ENCODE data around the gene TMEM43.
A peak's percentile ranks its signal among the peaks of the same experiment; 100 is the strongest.

Gene TMEM43

GRCh38 chr3:14138878-14139655 is 14.2 kb downstream of the TMEM43 start:
- no peak for DNase-seq

DNA sequence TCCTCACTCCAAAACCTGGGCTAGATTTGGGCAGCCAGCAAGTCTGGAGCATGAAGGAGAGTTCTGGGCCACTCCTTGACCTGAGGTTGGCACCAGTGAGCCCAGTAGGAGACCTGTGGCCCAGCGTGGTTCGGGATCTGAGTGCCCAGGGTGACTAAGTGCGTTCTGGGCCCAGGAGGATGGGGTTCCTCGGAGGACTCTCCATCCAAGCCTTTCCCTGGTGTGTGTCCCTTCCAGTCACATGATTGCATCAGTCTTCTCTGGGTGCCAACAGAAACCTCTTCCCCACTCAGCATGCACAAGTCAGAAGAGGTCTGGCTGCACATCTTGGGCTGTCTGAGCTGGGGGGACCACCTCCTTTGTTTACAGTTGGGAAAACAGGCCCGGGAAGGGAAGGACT is 14.9 kb downstream of the TMEM43 start:
- no peak for DNase-seq

GRCh38 chr3:14140668-14141067 is 15.8 kb downstream of the TMEM43 start:
- DNase-seq: no peak

DNA sequence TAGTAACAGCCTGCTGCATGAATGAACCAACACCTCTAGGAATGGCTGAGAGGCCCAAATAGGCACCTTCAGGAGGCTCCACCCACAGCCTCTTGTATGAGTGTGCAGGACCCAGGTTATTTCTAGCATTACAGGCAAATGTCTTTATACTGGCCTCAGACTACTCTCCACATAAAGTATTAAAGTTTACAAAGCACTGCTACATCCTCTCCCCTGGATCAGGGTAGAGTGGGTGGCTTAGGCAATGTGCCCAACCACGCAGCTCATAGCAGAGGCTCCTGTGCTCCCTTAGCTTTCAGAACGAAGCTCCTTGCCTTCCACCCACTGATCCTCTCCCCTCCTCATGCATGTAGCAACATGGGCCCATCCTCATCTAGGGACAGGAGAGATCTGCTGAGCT is 16.3 kb downstream of the TMEM43 start:
- DNase-seq: no peak

- DNase-seq: no peak
These were observed 16.9 kb downstream of the TMEM43 start for GRCh38 chr3:14141602-14142341.

GRCh38 chr3:14142567-14143270 is 17.9 kb downstream of the TMEM43 start:
- DNase-seq: no peak

DNA sequence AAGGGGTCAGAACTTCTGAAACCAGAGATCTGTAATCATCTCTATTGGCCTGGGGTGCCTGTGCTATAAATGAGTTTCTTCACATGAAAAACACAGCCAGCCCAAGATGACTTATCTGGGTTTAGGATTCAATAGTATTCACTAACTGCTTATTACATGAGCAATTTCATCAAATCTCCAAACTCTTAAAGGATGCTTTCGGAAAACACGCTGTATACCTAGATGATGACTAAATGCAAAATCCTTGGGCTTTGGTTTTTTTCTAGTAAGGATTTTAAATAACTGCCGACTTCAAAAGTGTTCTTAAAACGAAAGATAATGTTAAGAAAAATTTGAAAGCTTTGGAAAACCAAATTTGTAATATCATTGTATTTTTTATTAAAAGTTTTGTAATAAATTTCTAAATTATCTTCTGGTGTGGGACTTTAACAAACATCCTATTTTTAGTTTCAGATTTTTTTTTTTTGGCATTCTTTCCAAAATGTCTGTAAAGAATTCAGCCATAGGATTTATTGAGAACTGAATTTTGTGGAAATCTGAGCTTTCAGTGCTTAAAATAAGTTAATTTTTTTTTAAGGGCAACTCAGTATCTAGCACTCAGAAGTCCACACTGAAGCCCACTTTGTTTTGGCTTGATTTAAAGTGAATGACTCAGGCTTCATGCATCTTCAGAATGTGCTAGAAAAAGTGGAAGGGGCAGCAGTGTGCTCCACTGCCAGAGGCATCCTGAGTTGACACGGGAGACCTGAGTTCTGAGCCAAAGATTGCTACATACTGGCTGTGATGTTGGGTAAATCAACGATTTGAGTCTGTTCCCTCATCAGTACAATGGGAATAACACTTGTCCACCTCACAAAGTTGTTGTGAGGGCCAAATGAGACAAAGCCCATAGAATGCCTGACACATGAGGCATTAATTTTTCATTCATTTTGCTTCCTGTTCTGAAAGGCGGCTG is 18.7 kb downstream of the TMEM43 start:
- DNase-seq: no peak

GRCh38 chr3:14144423-14145075 is 19.7 kb downstream of the TMEM43 start:
- DNase-seq: peak in 1 of 2 donors; percentile 35

GRCh38 chr3:14145236-14145635 is 20.4 kb downstream of the TMEM43 start:
- no peak for DNase-seq

DNA sequence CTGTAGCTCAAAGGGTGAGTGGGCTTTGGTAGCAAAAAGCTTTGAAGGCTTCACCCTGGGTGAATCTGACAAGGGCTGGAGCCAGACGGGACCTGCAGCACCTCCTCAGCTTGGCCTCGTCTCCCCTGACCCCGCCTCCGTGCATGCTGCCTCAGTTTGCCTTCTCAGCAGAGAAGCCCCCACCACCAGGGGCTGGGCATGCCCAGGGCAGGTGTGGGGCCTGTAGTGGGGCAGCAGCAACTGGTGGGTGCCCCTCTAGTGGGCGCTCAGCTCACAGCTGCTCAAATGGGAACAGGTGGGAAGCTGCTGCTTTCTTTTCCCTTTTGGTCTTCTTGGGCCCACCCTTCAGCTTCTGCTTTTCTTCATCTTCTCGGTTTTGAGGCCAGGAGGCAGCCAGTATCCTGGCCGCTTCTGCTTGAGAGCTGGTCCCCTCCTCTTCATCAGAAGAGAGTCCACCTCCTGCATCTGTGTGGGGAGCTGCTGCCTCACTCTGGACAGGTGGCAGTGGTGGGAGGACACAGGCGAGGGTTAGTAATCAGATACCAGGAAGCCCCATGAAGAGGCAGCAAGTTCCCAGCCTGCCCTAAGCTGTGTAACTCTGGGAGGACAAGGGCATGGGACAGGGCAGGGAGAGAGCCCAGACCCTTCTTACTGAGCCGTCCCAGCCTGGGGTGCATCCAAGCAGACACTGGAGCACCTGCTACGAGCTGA is 21.0 kb downstream of the TMEM43 start:
- no peak for DNase-seq

GRCh38 chr3:14146381-14147065 is 21.7 kb downstream of the TMEM43 start:
- no peak for DNase-seq

GRCh38 chr3:14147066-14147435 is 22.2 kb downstream of the TMEM43 start:
- no peak for DNase-seq

- DNase-seq: no peak
These were observed 22.8 kb downstream of the TMEM43 start for GRCh38 chr3:14147617-14148016.

DNA sequence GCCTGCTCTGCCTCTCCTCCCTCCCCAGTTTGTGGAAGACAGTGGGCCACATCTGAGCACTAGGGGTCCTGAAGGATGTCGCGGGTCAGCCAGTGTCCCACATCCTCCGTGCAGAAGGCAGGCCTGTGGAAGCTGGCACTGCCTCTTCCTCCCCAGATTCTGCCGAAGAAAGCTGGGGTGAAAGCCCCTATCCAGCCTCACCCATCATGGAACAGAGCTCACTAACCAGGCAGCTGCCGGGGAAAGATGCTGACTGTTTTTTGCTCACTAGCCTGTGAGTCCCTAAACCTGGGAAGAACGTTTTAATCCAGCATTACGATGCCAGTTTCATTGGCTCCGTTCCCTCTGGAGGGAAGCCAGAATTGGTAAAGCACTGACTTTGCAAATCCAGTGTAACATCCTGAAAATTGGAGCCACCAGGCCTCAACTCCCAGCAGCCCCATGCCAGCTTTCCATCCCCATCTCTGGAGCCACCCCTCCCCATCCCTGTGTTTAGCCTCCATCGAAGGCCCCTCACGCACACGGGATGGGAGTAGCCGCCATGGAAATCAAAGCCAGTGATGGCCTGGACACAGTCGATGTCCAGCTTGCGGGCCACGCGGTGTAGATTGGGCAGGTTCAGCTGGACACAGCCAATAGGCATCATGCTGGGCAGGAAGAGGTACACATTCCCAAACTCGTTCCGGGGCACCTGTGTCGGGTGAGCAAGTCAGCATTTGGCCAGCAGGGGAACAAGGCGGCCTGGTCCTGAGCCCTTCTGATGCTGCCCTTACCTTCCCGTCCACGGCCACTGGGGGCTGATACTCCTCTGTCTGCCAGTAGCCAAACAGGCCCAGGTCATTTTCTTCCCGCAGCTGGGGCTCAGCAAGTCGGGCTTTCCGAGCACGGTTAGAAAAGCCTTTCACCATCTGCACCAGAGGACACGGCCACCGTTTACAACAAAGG is 23.5 kb downstream of the TMEM43 start:
- no peak for DNase-seq

GRCh38 chr3:14150078-14150477 is 25.2 kb downstream of the TMEM43 start:
- DNase-seq: no peak

GRCh38 chr3:14150491-14151230 is 25.8 kb downstream of the TMEM43 start:
- no peak for DNase-seq

DNA sequence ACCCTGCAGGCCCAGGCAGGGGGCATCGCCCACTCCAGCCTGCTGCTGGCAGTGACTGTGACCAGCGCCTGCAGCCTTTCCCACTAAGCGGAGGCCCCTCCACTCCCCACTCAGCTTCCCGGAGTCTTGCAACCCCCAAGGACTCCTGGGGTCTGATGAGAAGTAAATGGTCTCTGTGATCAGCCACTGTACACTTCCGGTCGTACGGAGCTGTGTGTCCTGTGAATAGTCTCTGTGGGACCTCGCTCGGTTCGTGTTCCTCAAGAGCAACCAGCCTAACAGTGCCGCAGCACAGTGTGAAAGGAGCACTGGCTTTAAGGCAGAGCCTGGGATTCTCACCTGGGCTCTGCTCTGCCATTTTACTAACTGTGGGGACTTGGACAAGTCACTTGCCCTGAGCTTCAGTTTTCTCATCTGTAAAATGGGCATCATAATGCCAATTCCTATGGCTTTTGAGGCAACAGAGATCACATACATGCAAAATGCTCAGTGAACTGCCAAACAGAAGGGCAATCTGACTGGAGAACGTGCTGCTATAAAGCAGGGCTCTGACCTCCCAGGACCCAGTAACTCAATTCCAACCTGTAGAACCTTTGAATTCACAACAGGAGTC is 26.7 kb downstream of the TMEM43 start:
- DNase-seq: no peak

DNA sequence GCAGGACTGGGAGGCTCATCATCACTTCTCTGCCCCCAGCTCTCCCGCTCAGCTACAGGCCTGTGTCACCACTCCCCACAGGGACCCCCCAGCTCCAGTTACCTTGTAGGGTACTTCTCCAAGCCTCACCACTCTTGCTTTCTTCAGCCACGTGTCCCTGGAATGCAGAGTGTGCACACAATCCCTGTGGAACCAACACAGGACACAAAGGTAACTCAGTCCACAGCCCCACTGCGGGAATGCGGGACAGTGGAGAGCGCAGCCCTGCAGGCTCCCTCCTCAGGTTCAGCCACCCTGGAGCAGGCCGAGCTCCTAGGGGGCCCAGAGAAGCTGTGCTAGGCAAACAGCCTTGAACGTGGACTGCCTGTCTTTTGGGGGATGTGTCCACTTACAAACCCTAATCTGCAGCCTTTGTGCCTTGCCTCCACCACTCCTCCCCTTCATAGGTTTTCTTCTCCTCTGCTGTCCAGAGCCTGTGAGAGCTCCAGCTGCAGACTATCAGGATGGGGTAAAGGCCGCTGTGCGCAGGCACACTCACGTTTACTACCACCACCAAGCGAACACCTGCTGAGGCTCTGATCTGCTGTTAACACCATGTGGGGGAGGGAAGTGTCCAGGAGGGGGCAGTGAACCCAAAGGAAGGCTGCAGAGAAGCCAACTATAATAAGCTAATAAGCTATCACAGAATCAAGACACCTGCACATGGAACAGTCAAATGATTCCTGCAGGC is 27.5 kb downstream of the TMEM43 start:
- DNase-seq: no peak
